Smooth muscle cell (in vitro differentiated cells): ENCODE measurements around the gene PGRMC1. TPM values are rescaled to one million over a fixed set of nuclear protein-coding genes. Genes with fewer than 3 reads are reported as not detected.

Experiments used
- DNase-seq: peaks from one replicate; lab custom pipeline; 2025; ENCODE audit not compliant: unreplicated experiment; lab: John Stamatoyannopoulos, UW
- H2AFZ ChIP-seq: fragments of 200-600 bp; sonication (generic); 2 replicates; pipeline ENCODE4 v1.6.0; 2016; ENCODE audit warnings: antibody characterized with exemption, low read depth, mild to moderate bottlenecking
- H3F3A ChIP-seq: fragments of 200-600 bp; sonication (generic); 2 replicates; pipeline ENCODE4 v1.6.0; 2017; ENCODE audit warnings: antibody characterized with exemption, low read depth
- H3K27ac ChIP-seq: fragments of 200-600 bp; sonication (generic); 2 replicates; pipeline ENCODE4 v1.5.1; 2016; ENCODE audit warnings: low read depth, mild to moderate bottlenecking
- H3K27me3 ChIP-seq: fragments of 200-600 bp; sonication (generic); 2 replicates; pipeline ENCODE4 v1.6.1; 2016; ENCODE audit warnings: low read depth, mild to moderate bottlenecking
- H3K36me3 ChIP-seq: fragments of 200-600 bp; sonication (generic); 2 replicates; pipeline ENCODE4 v1.5.1; 2016; ENCODE audit warnings: low read depth
- H3K4me1 ChIP-seq: fragments of 200-600 bp; sonication (generic); 2 replicates; pipeline ENCODE4 v1.5.1; 2016; ENCODE audit warnings: low read depth
- H3K4me2 ChIP-seq: fragments of 200-600 bp; sonication (generic); 2 replicates; pipeline ENCODE4 v1.6.0; 2016; ENCODE audit warnings: mild to moderate bottlenecking
- H3K4me3 ChIP-seq: fragments of 200-600 bp; sonication (generic); 2 replicates; pipeline ENCODE4 v1.5.1; 2016; ENCODE audit warnings: mild to moderate bottlenecking
- H3K79me2 ChIP-seq: fragments of 200-600 bp; sonication (generic); 2 replicates; pipeline ENCODE4 v1.6.0; 2016; ENCODE audit warnings: low read depth, mild to moderate bottlenecking
- H3K9ac ChIP-seq: fragments of 200-600 bp; sonication (generic); 2 replicates; pipeline ENCODE4 v1.6.0; 2016; ENCODE audit warnings: low read depth
- H3K9me3 ChIP-seq: fragments of 200-600 bp; sonication (generic); replicated peaks from 2 replicates; pipeline ENCODE4 v1.5.1; 2016; ENCODE audit warnings: low read depth
- H4K20me1 ChIP-seq: fragments of 200-600 bp; sonication (generic); 2 replicates; pipeline ENCODE4 v1.6.0; 2016; ENCODE audit warnings: low read depth
- WGBS: methylation state at CpG from one replicate; pipeline ENCODE4 v1.1.7; 2016; ENCODE audit warnings: low lambda C conversion rate; 5-methylcytosine and 5-hydroxymethylcytosine counted together
- polyA plus RNA-seq: library from polyadenylated mRNA; unstranded; fragments of >200 nt; fragmentation: Nextera tagmentation; extraction: Ambion mirVana; gene quantifications from 2 replicates; pipeline ENCODE4 v1.2.1, GENCODE V29; 2016
- total RNA-seq: library from RNA; depleted of rRNA; stranded (reverse); fragments of >200 nt; gene quantifications from 2 replicates; pipeline ENCODE4 v1.2.3, GENCODE V29; 2014
- TF ChIP-seq, protein P1 (sequence below): fragments of 200-600 bp; sonication (generic); IDR thresholded peaks from 2 replicates; pipeline ENCODE4 v1.5.1; 2017; ENCODE audit warnings: borderline replicate concordance, mild to moderate bottlenecking, antibody characterized with exemption; ENCODE audit not compliant: insufficient read depth, poor library complexity, severe bottlenecking

PGRMC1 gene
- total and polyA plus RNA-seq, 2 experiments from 2014 or later = 131 to 169 TPM

DNA sequence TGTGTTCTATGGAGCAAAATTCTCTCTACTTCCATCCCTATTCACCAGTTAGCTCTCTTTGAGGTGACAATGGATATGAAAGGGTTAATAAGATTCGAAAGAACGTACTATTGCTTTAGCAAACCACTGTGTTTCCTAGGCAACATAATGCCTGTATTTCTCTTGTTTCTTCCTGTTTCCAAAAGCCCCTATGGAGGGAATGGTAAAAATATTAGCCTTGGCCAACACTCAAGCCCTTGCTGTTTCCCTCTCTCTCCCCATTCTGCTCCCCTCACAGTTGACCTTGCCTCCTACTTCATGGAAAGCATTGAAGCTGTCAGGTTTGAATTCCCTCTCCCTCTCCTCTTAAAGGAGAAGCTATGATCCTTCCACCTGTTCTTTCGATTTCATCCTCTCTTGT lies 9.6 kb upstream of the PGRMC1 start:
- H3K4me2 ChIP-seq = no peak overlapping the region
- H3K79me2 ChIP-seq = no peaks in the 10 kb centered on the region
- 59% methylated on average over 3 of the region's 3 CpGs for WGBS
- no peak overlapping the region for H2AFZ ChIP-seq
- no peaks in the 10 kb centered on the region for H4K20me1 ChIP-seq
- no peaks in the 10 kb centered on the region for H3K27me3 ChIP-seq
- H3K9me3 ChIP-seq = no peaks in the 10 kb centered on the region
- TF ChIP-seq, protein P1, sequence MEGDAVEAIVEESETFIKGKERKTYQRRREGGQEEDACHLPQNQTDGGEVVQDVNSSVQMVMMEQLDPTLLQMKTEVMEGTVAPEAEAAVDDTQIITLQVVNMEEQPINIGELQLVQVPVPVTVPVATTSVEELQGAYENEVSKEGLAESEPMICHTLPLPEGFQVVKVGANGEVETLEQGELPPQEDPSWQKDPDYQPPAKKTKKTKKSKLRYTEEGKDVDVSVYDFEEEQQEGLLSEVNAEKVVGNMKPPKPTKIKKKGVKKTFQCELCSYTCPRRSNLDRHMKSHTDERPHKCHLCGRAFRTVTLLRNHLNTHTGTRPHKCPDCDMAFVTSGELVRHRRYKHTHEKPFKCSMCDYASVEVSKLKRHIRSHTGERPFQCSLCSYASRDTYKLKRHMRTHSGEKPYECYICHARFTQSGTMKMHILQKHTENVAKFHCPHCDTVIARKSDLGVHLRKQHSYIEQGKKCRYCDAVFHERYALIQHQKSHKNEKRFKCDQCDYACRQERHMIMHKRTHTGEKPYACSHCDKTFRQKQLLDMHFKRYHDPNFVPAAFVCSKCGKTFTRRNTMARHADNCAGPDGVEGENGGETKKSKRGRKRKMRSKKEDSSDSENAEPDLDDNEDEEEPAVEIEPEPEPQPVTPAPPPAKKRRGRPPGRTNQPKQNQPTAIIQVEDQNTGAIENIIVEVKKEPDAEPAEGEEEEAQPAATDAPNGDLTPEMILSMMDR = no peak
- no peak overlapping the region for H3K4me3 ChIP-seq
- no peak overlapping the region for H3K27ac ChIP-seq
- H3F3A ChIP-seq = no peaks in the 10 kb centered on the region
- no peak overlapping the region for H3K9ac ChIP-seq
- no peaks in the 10 kb centered on the region for H3K36me3 ChIP-seq
- H3K4me1 ChIP-seq = no peaks in the 10 kb centered on the region
- no peak for DNase-seq

DNA sequence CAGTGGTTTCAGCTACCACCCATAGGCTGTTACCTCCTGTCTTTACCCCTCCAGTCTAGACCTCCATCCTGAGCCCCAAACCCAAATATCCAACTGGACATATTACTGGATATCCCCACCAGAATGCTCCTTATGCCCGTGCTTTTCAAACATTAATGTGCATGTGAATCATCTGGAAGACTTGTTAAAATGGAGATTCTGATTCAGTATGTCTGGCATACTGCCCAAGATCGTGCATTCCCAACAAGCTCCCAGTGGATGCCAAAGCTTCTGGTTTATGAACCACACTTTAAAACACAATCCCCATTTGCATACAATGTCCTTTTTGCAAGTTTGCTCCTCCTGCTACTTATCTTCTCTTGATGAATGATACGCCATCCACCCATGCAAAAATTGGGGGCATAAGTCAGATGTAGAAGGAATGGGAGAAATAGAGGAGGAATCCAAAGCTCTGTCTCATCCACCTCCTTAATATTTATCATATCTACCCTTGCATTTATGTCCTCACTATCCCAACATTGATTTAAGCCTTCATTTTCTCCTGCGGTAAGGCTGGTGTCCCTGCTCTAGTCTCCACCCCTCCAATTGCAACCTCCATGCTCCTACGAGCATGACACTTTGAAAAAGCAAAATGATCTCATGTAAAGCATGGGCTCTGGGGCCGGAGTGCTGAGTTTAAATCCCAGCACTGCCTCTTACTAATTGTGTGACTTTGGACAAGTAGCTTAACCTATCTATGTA lies 7.4 kb upstream of the PGRMC1 start:
- TF ChIP-seq, protein P1 = no peak
- H3K4me1 ChIP-seq = no peaks in the 10 kb centered on the region
- no peaks in the 10 kb centered on the region for H3K9me3 ChIP-seq
- 61% methylated on average over 6 of the region's 6 CpGs for WGBS
- no peaks in the 10 kb centered on the region for H3F3A ChIP-seq
- H3K9ac ChIP-seq = no peak overlapping the region
- no peaks in the 10 kb centered on the region for H4K20me1 ChIP-seq
- H3K4me2 ChIP-seq = no peak overlapping the region
- H2AFZ ChIP-seq = no peak overlapping the region
- no peak overlapping the region for H3K4me3 ChIP-seq
- no peaks in the 10 kb centered on the region for H3K27me3 ChIP-seq
- H3K27ac ChIP-seq = no peak overlapping the region
- H3K36me3 ChIP-seq = no peaks in the 10 kb centered on the region
- no peak for DNase-seq
- no peaks in the 10 kb centered on the region for H3K79me2 ChIP-seq

DNA sequence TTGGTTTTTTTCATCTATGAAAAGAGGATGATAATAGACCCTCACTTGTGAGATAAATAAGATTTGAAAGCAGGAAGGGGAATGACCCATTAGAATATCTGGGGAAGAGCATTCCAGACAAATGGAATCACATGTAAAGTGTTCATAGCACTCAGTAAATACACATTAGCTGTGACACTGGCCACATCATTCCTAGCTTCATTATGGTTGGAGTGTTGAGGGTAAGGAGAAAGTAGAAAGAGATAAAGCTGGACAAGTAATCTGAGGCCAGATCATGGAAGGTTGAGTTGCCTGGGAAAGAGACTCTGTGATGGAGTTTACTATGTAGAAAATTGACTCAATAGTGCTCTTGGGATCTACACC lies 6.9 kb upstream of the PGRMC1 start:
- H3F3A ChIP-seq = no peaks in the 10 kb centered on the region

DNA sequence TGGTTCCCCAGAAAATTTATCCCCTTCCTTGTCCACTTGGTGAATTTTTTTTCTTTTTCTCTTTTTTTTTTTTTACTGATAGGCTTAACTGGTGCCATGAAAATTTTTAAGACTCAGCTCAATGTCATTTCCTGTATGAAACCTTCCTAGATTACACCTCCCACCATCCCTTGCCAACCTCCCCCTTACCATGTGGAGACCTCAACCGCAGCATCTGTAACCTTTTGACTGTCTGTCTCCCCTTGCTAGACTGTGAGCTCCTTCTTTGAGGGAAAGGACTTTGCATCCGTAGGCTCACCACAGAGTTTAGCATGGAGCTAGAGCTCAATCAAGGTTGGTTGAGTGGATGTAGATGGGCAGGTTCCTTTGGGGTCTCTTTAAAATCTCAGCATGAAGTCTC lies 5.2 kb upstream of the PGRMC1 start:
- Histone ChIP-seq H3K4me1 (peaks cover 3% of the 10 kb centered on the region), H3F3A (no peaks in the 10 kb centered on the region), H3K79me2 (no peaks in the 10 kb centered on the region), H3K36me3 (no peaks in the 10 kb centered on the region), H3K9ac (no peak overlapping the region), H4K20me1 (no peaks in the 10 kb centered on the region), H3K27me3 (no peaks in the 10 kb centered on the region), H3K4me3 (no peak overlapping the region), H3K27ac (no peak overlapping the region), H3K4me2 (no peak overlapping the region), H2AFZ (no peak overlapping the region), H3K9me3 (no peaks in the 10 kb centered on the region)
- TF ChIP-seq, protein P1 = no peak
- no peak for DNase-seq
- 69% methylated on average over 2 of the region's 2 CpGs for WGBS

More for the DNA sequence above, 6.9 kb upstream of the PGRMC1 start:
- no peak overlapping the region for H3K4me3 ChIP-seq
- no peaks in the 10 kb centered on the region for H3K9me3 ChIP-seq
- no peaks in the 10 kb centered on the region for H3K79me2 ChIP-seq
- no peak overlapping the region for H2AFZ ChIP-seq
- H3K4me2 ChIP-seq = no peak overlapping the region
- H3K4me1 ChIP-seq = no peaks in the 10 kb centered on the region
- DNase-seq = no peak
- H4K20me1 ChIP-seq = no peaks in the 10 kb centered on the region
- no peaks in the 10 kb centered on the region for H3K27me3 ChIP-seq
- TF ChIP-seq, protein P1 = no peak
- H3K27ac ChIP-seq = no peak overlapping the region
- no peaks in the 10 kb centered on the region for H3K36me3 ChIP-seq
- H3K9ac ChIP-seq = no peak overlapping the region
